PC-3 (cell line): ENCODE measurements around the gene ZNF627.

Experiments
- CTCF ChIP-seq: fragments of 300-600 bp; sonication (generic); conservative IDR thresholded peaks from 2 replicates; pipeline ENCODE4 v1.5.1; 2017; ENCODE audit warnings: antibody characterized with exemption, low read depth, mild to moderate bottlenecking, low read length
- EZH2 ChIP-seq: fragments of 300-600 bp; sonication (generic); IDR thresholded peaks from one replicate; pipeline ENCODE4 v1.6.1; 2017; ENCODE audit warnings: antibody characterized with exemption, mild to moderate bottlenecking, low read length; ENCODE audit not compliant: unreplicated experiment
- EZH2phosphoT487 ChIP-seq: fragments of 300-600 bp; sonication (generic); IDR thresholded peaks from 2 replicates; pipeline ENCODE4 v1.6.1; 2018; ENCODE audit warnings: mild to moderate bottlenecking, antibody characterized with exemption, low read length, borderline replicate concordance

- TF ChIP-seq CTCF (no peak), EZH2phosphoT487 (no peak), EZH2 (no peak)
Measured at GRCh38 chr19:11642902-11643301, 45.6 kb downstream of the ZNF627 start.
